CD4-positive, CD25-positive, alpha-beta regulatory T cell (primary cell): ENCODE data around the gene PCSK5. TPM values are rescaled to one million over a fixed set of nuclear protein-coding genes. Genes with fewer than 3 reads are reported as not detected.

ENCODE experiments used
- ATAC-seq, 2 donors: fragments of 150-1000 bp; cut with Tn5 transposase; one replicate each; pipeline ENCODE4 v1.10.0; 2021; ENCODE audit warnings: low read depth in 2 of 2, moderate number of reproducible peaks in 2 of 2, moderate library complexity in 1 of 2
- DNase-seq, 3 donors: peaks; one replicate each; pipeline versions ENCODE4 v3.0.0 to v3.0.0-alpha.2; 2012 to 2022; ENCODE audit warnings: mixed read lengths in 1 of 3
- H3K27ac ChIP-seq: one replicate; pipeline ENCODE4 v1.7.0; 2013; ENCODE audit warnings: mild to moderate bottlenecking, low read length; ENCODE audit not compliant: insufficient read depth, poor library complexity, severe bottlenecking
- H3K27me3 ChIP-seq: one replicate; pipeline ENCODE4 v1.7.0; 2013; ENCODE audit warnings: low read length; ENCODE audit not compliant: control insufficient read depth, insufficient read depth
- H3K36me3 ChIP-seq: one replicate; pipeline ENCODE4 v1.7.0; 2013; ENCODE audit warnings: mild to moderate bottlenecking, low read length, moderate library complexity; ENCODE audit not compliant: control insufficient read depth, insufficient read depth
- H3K4me1 ChIP-seq: 2 replicates; pipeline ENCODE4 v1.7.0; 2013; ENCODE audit warnings: mild to moderate bottlenecking, low read length; ENCODE audit not compliant: insufficient read depth, control insufficient read depth, poor library complexity, severe bottlenecking
- H3K4me3 ChIP-seq: one replicate; pipeline ENCODE4 v1.7.0; 2013; ENCODE audit warnings: low read depth, mild to moderate bottlenecking, low read length, moderate library complexity
- H3K9me3 ChIP-seq, 2 experiments: 1 replicate in 1 of 2; 2 replicates in 1 of 2; pipeline ENCODE4 v1.7.0; 2013; ENCODE audit warnings: low read length in 2 of 2, mild to moderate bottlenecking in 1 of 2, moderate library complexity in 1 of 2; ENCODE audit not compliant: control insufficient read depth in 2 of 2
- H3K27ac Mint-ChIP-seq, 3 donors: one replicate each; pipeline ENCODE4 v1.8.0; 2020 to 2022; ENCODE audit warnings: mild to moderate bottlenecking in 3 of 3, mixed read lengths in 3 of 3, moderate library complexity in 2 of 3
- H3K27me3 Mint-ChIP-seq: one replicate; pipeline ENCODE4 v1.8.0; 2022; ENCODE audit warnings: mild to moderate bottlenecking, mixed read lengths
- H3K36me3 Mint-ChIP-seq: one replicate; pipeline ENCODE4 v1.8.0; 2020; ENCODE audit warnings: mixed read lengths
- H3K4me1 Mint-ChIP-seq, 4 donors: one replicate each; pipeline ENCODE4 v1.8.0; 2020 to 2022; ENCODE audit warnings: mixed read lengths in 4 of 4, mild to moderate bottlenecking in 1 of 4
- H3K4me3 Mint-ChIP-seq, 4 donors: one replicate each; pipeline ENCODE4 v1.8.0; 2020 to 2022; ENCODE audit warnings: mild to moderate bottlenecking in 4 of 4, mixed read lengths in 4 of 4, moderate library complexity in 3 of 4
- H3K9me3 Mint-ChIP-seq, 7 donors: one replicate each; pipeline ENCODE4 v1.8.0; 2020 to 2022; ENCODE audit warnings: mixed read lengths in 7 of 7, mild to moderate bottlenecking in 3 of 7, moderate library complexity in 2 of 7
- polyA plus RNA-seq, 4 donors: library from polyadenylated mRNA; unstranded; fragments of 300-500 nt; fragmentation: Illumina TruSeq; gene quantifications; one replicate each; pipeline ENCODE4 v1.2.3, GENCODE V29; 2021
- total RNA-seq: library from RNA; stranded (reverse); gene quantifications from one replicate; pipeline ENCODE4 v1.2.3, GENCODE V29; 2022

PCSK5 gene
- total and polyA plus RNA-seq, 5 donors from 2014 or later: 0.47 to 2.7 (median 2.0) TPM

GRCh38 chr9:75939536-75940111, 49.2 kb downstream of the PCSK5 start:
- Mint-ChIP-seq H3K4me3 (no peak overlapping the region), H3K27me3 (no peaks in the 10 kb centered on the region), H3K36me3 (no peaks in the 10 kb centered on the region), H3K4me1 (peaks cover 0 to 2% (median 0%) of the 10 kb centered on the region in 4 donors), H3K9me3 (peaks cover 0 to 3% (median 0%) of the 10 kb centered on the region in 7 donors), H3K27ac (no peak overlapping the region)
- H3K36me3 ChIP-seq: no peaks in the 10 kb centered on the region
- no peak for DNase-seq
- no peak overlapping the region for H3K4me3 ChIP-seq
- H3K4me1 ChIP-seq: no peaks in the 10 kb centered on the region
- ATAC-seq: no peak
- no peaks in the 10 kb centered on the region for H3K9me3 ChIP-seq
- H3K27me3 ChIP-seq: no peaks in the 10 kb centered on the region
- no peak overlapping the region for H3K27ac ChIP-seq

GRCh38 chr9:75941066-75941465, 50.6 kb downstream of the PCSK5 start:
- Mint-ChIP-seq H3K27ac (no peak overlapping the region), H3K27me3 (no peaks in the 10 kb centered on the region), H3K9me3 (peaks cover 0 to 7% (median 0%) of the 10 kb centered on the region in 7 donors), H3K4me1 (peaks cover 0 to 3% (median 1%) of the 10 kb centered on the region in 4 donors), H3K36me3 (no peaks in the 10 kb centered on the region), H3K4me3 (no peak overlapping the region)
- no peaks in the 10 kb centered on the region for H3K36me3 ChIP-seq
- no peak overlapping the region for H3K4me3 ChIP-seq
- no peak for ATAC-seq
- H3K27ac ChIP-seq: no peak overlapping the region
- H3K27me3 ChIP-seq: no peaks in the 10 kb centered on the region
- no peak for DNase-seq
- H3K4me1 ChIP-seq: no peaks in the 10 kb centered on the region
- no peaks in the 10 kb centered on the region for H3K9me3 ChIP-seq

- no peak for ATAC-seq
- Histone ChIP-seq H3K4me1 (no peaks in the 10 kb centered on the region), H3K27me3 (no peaks in the 10 kb centered on the region), H3K27ac (no peak overlapping the region), H3K9me3 (no peaks in the 10 kb centered on the region), H3K36me3 (no peaks in the 10 kb centered on the region), H3K4me3 (no peak overlapping the region)
- DNase-seq: no peak
- Mint-ChIP-seq H3K9me3 (peaks cover 0 to 4% (median 0%) of the 10 kb centered on the region in 7 donors), H3K27me3 (no peaks in the 10 kb centered on the region), H3K4me1 (peaks cover 0 to 3% (median 1%) of the 10 kb centered on the region in 4 donors), H3K36me3 (no peaks in the 10 kb centered on the region), H3K27ac (no peak overlapping the region), H3K4me3 (no peak overlapping the region)
These were observed 51.3 kb downstream of the PCSK5 start for GRCh38 chr9:75941577-75942311.

GRCh38 chr9:75946766-75947165, 56.3 kb downstream of the PCSK5 start:
- Histone ChIP-seq H3K27me3 (no peaks in the 10 kb centered on the region), H3K27ac (no peak overlapping the region), H3K4me3 (no peak overlapping the region), H3K36me3 (no peaks in the 10 kb centered on the region), H3K9me3 (no peaks in the 10 kb centered on the region), H3K4me1 (no peaks in the 10 kb centered on the region)
- H3K36me3 Mint-ChIP-seq: peaks cover 4% of the 10 kb centered on the region
- no peak overlapping the region for H3K4me3 Mint-ChIP-seq
- ATAC-seq: no peak
- H3K27ac Mint-ChIP-seq: no peak overlapping the region
- no peak for DNase-seq
- H3K9me3 Mint-ChIP-seq: peaks cover 0 to 6% (median 3%) of the 10 kb centered on the region in 7 donors
- peaks cover 0 to 3% (median 0%) of the 10 kb centered on the region in 4 donors for H3K4me1 Mint-ChIP-seq
- H3K27me3 Mint-ChIP-seq: no peaks in the 10 kb centered on the region

GRCh38 chr9:75947233-75947632, 56.8 kb downstream of the PCSK5 start:
- H3K27ac ChIP-seq: no peak overlapping the region
- H3K27me3 ChIP-seq: no peaks in the 10 kb centered on the region
- no peaks in the 10 kb centered on the region for H3K27me3 Mint-ChIP-seq
- H3K4me3 Mint-ChIP-seq: no peak overlapping the region
- H3K4me3 ChIP-seq: no peak overlapping the region
- H3K4me1 Mint-ChIP-seq: peaks cover 0 to 3% (median 0%) of the 10 kb centered on the region in 4 donors
- no peaks in the 10 kb centered on the region for H3K9me3 ChIP-seq
- ATAC-seq (no peak), DNase-seq (no peak)
- H3K27ac Mint-ChIP-seq: no peak overlapping the region
- H3K4me1 ChIP-seq: no peaks in the 10 kb centered on the region
- peaks cover 4% of the 10 kb centered on the region for H3K36me3 Mint-ChIP-seq
- peaks cover 0 to 6% (median 3%) of the 10 kb centered on the region in 7 donors for H3K9me3 Mint-ChIP-seq
- no peaks in the 10 kb centered on the region for H3K36me3 ChIP-seq

GRCh38 chr9:75950998-75951397, 60.5 kb downstream of the PCSK5 start:
- H3K4me3 ChIP-seq: no peak overlapping the region
- H3K27ac ChIP-seq: no peak overlapping the region
- DNase-seq (no peak), ATAC-seq (no peak)
- H3K27ac Mint-ChIP-seq: no peak overlapping the region
- no peak overlapping the region for H3K4me3 Mint-ChIP-seq
- peaks cover 0 to 5% (median 2%) of the 10 kb centered on the region in 7 donors for H3K9me3 Mint-ChIP-seq
- peaks cover 0 to 7% (median 0%) of the 10 kb centered on the region in 4 donors for H3K4me1 Mint-ChIP-seq
- no peaks in the 10 kb centered on the region for H3K9me3 ChIP-seq
- H3K36me3 Mint-ChIP-seq: peaks cover 4% of the 10 kb centered on the region
- H3K36me3 ChIP-seq: no peaks in the 10 kb centered on the region
- H3K4me1 ChIP-seq: no peaks in the 10 kb centered on the region
- no peaks in the 10 kb centered on the region for H3K27me3 ChIP-seq
- no peaks in the 10 kb centered on the region for H3K27me3 Mint-ChIP-seq

GRCh38 chr9:75953218-75953617, 62.7 kb downstream of the PCSK5 start:
- Mint-ChIP-seq H3K27ac (no peak overlapping the region), H3K27me3 (no peaks in the 10 kb centered on the region), H3K4me3 (no peak overlapping the region), H3K36me3 (peaks cover 4% of the 10 kb centered on the region), H3K9me3 (peaks cover 0 to 4% (median 2%) of the 10 kb centered on the region in 7 donors), H3K4me1 (peaks cover 0 to 7% (median 0%) of the 10 kb centered on the region in 4 donors)
- H3K9me3 ChIP-seq: no peaks in the 10 kb centered on the region
- no peak overlapping the region for H3K4me3 ChIP-seq
- DNase-seq (no peak), ATAC-seq (no peak)
- H3K27me3 ChIP-seq: no peaks in the 10 kb centered on the region
- no peaks in the 10 kb centered on the region for H3K4me1 ChIP-seq
- H3K36me3 ChIP-seq: no peaks in the 10 kb centered on the region
- H3K27ac ChIP-seq: no peak overlapping the region

- no peak overlapping the region for H3K27ac ChIP-seq
- DNase-seq (no peak), ATAC-seq (no peak)
- no peaks in the 10 kb centered on the region for H3K27me3 ChIP-seq
- peaks cover 0 to 2% (median 0%) of the 10 kb centered on the region in 7 donors for H3K9me3 Mint-ChIP-seq
- no peaks in the 10 kb centered on the region for H3K36me3 ChIP-seq
- peaks cover 0 to 8% (median 0%) of the 10 kb centered on the region in 4 donors for H3K4me1 Mint-ChIP-seq
- H3K9me3 ChIP-seq: no peaks in the 10 kb centered on the region
- H3K4me1 ChIP-seq: no peaks in the 10 kb centered on the region
- H3K27ac Mint-ChIP-seq: no peak overlapping the region
- H3K4me3 Mint-ChIP-seq: no peak overlapping the region
- H3K4me3 ChIP-seq: no peak overlapping the region
- H3K27me3 Mint-ChIP-seq: no peaks in the 10 kb centered on the region
- H3K36me3 Mint-ChIP-seq: no peaks in the 10 kb centered on the region
These were observed 65.7 kb downstream of the PCSK5 start for GRCh38 chr9:75956161-75956560.
